LNCAP (cell line): ENCODE measurements around the gene PPP2R5B.

ENCODE experiments used
- TF ChIP-seq, protein P1 (sequence below): fragments of 450-650 bp; IDR thresholded peaks from 2 replicates; pipeline ENCODE4 v1.5.1; 2017; ENCODE audit warnings: mild to moderate bottlenecking

Gene PPP2R5B

DNA sequence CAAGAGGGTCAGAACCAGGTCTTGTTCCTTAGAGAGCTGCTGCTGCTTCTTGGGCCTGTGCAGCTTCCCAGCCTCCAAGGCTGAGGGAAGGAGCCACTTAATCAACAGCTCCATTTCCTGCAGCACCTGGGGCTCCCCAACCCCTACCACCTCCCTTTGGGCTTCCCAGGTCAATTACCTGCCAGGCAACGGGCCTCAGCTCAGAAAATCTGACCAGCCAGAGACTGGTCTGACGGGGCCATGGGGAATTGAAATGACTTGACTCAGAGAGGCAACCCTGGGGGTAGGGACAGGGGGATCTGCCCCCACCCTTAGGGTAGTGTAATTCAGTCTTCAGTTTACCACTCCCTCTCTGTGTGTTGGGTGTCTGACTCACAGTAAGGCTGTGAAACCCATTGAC is 52.2 kb downstream of the PPP2R5B start:
- TF ChIP-seq, protein P1, sequence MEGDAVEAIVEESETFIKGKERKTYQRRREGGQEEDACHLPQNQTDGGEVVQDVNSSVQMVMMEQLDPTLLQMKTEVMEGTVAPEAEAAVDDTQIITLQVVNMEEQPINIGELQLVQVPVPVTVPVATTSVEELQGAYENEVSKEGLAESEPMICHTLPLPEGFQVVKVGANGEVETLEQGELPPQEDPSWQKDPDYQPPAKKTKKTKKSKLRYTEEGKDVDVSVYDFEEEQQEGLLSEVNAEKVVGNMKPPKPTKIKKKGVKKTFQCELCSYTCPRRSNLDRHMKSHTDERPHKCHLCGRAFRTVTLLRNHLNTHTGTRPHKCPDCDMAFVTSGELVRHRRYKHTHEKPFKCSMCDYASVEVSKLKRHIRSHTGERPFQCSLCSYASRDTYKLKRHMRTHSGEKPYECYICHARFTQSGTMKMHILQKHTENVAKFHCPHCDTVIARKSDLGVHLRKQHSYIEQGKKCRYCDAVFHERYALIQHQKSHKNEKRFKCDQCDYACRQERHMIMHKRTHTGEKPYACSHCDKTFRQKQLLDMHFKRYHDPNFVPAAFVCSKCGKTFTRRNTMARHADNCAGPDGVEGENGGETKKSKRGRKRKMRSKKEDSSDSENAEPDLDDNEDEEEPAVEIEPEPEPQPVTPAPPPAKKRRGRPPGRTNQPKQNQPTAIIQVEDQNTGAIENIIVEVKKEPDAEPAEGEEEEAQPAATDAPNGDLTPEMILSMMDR = no peak
